Breast epithelium (tissue), 3 donors: ENCODE measurements around the gene AJUBA.

Source experiments
- CTCF ChIP-seq, 3 donors: fragments of 450-650 bp; IDR thresholded peaks; one replicate each; pipeline ENCODE4 v1.5.1; 2016 to 2017; ENCODE audit warnings: antibody characterized with exemption in 3 of 3, mild to moderate bottlenecking in 3 of 3, moderate library complexity in 3 of 3
- POLR2A ChIP-seq: fragments of 450-650 bp; IDR thresholded peaks from one replicate; pipeline ENCODE4 v1.6.1; 2016; ENCODE audit warnings: antibody characterized with exemption, mild to moderate bottlenecking, moderate library complexity

DNA sequence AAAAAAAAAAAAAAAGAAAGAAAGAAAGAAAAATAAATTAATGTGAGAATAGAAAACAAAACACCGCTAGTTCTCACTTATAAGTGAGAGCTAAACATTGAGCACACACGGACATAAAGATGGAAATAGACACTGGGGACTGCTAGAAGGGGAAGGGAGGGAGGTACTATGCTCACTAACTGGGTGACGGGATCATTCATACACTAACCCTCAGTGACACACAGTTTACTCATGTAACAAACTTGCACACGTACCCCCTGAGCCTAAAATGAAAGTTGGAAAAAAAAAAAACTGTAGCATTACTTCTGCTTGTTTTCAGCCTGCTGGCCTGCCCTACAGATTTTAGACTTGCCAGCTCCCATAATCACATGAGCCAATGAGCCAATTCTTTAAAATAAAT, 42.7 kb downstream of the AJUBA start:
- TF ChIP-seq CTCF (IDR thresholded peaks at IDR 0.05), result no peak
- TF ChIP-seq POLR2A, result no peak
